Ishikawa (cell line): Measurements from ENCODE around the gene RUNX1.

Source experiments
- CEBPB ChIP-seq: IDR thresholded peaks from 2 replicates; pipeline ENCODE4 v1.6.1; 2012
- CREB1 ChIP-seq: IDR thresholded peaks from 2 replicates; pipeline ENCODE4 v1.6.1; 2012; ENCODE audit warnings: low read depth
- EGR1 ChIP-seq: IDR thresholded peaks from 2 replicates; pipeline ENCODE4 v1.6.1; 2012
- EP300 ChIP-seq: IDR thresholded peaks from 2 replicates; pipeline ENCODE4 v1.6.1; 2012; ENCODE audit warnings: borderline replicate concordance
- FOXM1 ChIP-seq: IDR thresholded peaks from 2 replicates; pipeline ENCODE4 v1.6.1; 2012; ENCODE audit warnings: low read depth, borderline replicate concordance
- MAX ChIP-seq: IDR thresholded peaks from 2 replicates; pipeline ENCODE4 v1.6.1; 2012
- NFIC ChIP-seq: IDR thresholded peaks from 2 replicates; pipeline ENCODE4 v1.6.1; 2012
- RAD21 ChIP-seq: IDR thresholded peaks from 2 replicates; pipeline ENCODE4 v1.6.1; 2012; ENCODE audit warnings: low read depth
- REST ChIP-seq: IDR thresholded peaks from 2 replicates; pipeline ENCODE4 v1.6.1; 2012; ENCODE audit warnings: low read depth, mild to moderate bottlenecking
- TAF1 ChIP-seq: IDR thresholded peaks from 2 replicates; pipeline ENCODE4 v1.6.1; 2012; ENCODE audit warnings: low read depth, mild to moderate bottlenecking
- TCF12 ChIP-seq: IDR thresholded peaks from 2 replicates; pipeline ENCODE4 v1.6.1; 2012; ENCODE audit warnings: low read depth
- TEAD4 ChIP-seq: IDR thresholded peaks from 2 replicates; pipeline ENCODE4 v1.6.1; 2012
- USF1 ChIP-seq: IDR thresholded peaks from 2 replicates; pipeline ENCODE4 v1.6.1; 2012
- YY1 ChIP-seq: IDR thresholded peaks from 2 replicates; pipeline ENCODE4 v1.6.1; 2012; ENCODE audit warnings: low read depth
- ZBTB7A ChIP-seq: IDR thresholded peaks from 2 replicates; pipeline ENCODE4 v1.6.1; 2012; ENCODE audit warnings: low read depth

The RUNX1 gene

GRCh38 chr21:34877485-34878128, 171.5 kb downstream of the RUNX1 start:
- TF ChIP-seq TEAD4 (0 out of 2 replicates have a peak, but pooled peaks have one; percentile 10), NFIC (peak; percentile 88), RAD21 (no peak), ZBTB7A (no peak), EP300 (0 out of 2 replicates have a peak, but pooled peaks have one; percentile 23), MAX (peak; percentile 73), USF1 (no peak)

- TF ChIP-seq CEBPB = no peak
- TF ChIP-seq EGR1 = no peak
- no peak for TF ChIP-seq ZBTB7A
- TF ChIP-seq RAD21 = no peak
- TF ChIP-seq REST = no peak
- TF ChIP-seq TAF1 = no peak
- TF ChIP-seq EP300 = no peak
- TF ChIP-seq TEAD4 = no peak
- TF ChIP-seq TCF12 = no peak
These were observed 173.3 kb downstream of the RUNX1 start for GRCh38 chr21:34875830-34876229.

GRCh38 chr21:34874684-34875513, 174.2 kb downstream of the RUNX1 start:
- TF ChIP-seq EGR1 (no peak), RAD21 (no peak), YY1 (no peak), NFIC (no peak), USF1 (no peak), TAF1 (no peak), EP300 (no peak), CREB1 (no peak), REST (no peak), MAX (no peak)

- TF ChIP-seq FOXM1 (no peak), CEBPB (no peak), RAD21 (no peak), EP300 (no peak), EGR1 (no peak), USF1 (no peak), YY1 (no peak), ZBTB7A (no peak), TEAD4 (no peak), TAF1 (no peak), TCF12 (no peak), CREB1 (no peak), MAX (no peak), NFIC (no peak), REST (no peak)
These were observed 177.8 kb downstream of the RUNX1 start for GRCh38 chr21:34871026-34871908.
